Endothelial cell of umbilical vein (primary cell): Measurements from ENCODE around the gene ASAP2. TPM values are rescaled to one million over a fixed set of nuclear protein-coding genes. Genes with fewer than 3 reads are reported as not detected.

Experiments used
- BruUV-seq: library from RNA; stranded (reverse); fragments of 400-500 nt; replicated peaks from 2 replicates; lab custom pipeline; 2021; lab: Mats Ljungman, UMichigan
- CTCF ChIA-PET: fragments of 300-600, 350-600 bp; sonication (Branson Sonifier 250); formaldehyde crosslinking; loops from one replicate; lab custom pipeline; 2021; ENCODE audit warnings: antibody characterized with exemption, inconsistent platforms; lab: Charles Lee
- POLR2A ChIA-PET: fragments of 300-600, 350-600 bp; sonication (Branson Sonifier 250); formaldehyde crosslinking; loops from one replicate; lab custom pipeline; 2021; ENCODE audit warnings: antibody characterized with exemption, inconsistent platforms; lab: Charles Lee
- DNase-seq: peaks from one replicate; pipeline ENCODE4 v3.0.0-alpha.2; 2011; ENCODE audit warnings: low read depth, low spot score
- FAIRE-seq: peaks from 2 replicates; lab custom pipeline; 2011; peaks lifted over from hg19 to GRCh38; lab: Jason Lieb, UNC
- H2AFZ ChIP-seq: 2 replicates; pipeline ENCODE4 v1.6.0; 2012; ENCODE audit warnings: low read depth, low read length, control low read depth, inconsistent platforms
- H3K27ac ChIP-seq: 2 replicates; pipeline ENCODE4 v1.5.1; 2011; ENCODE audit warnings: low read depth, mild to moderate bottlenecking, control low read depth, low read length, moderate library complexity; ENCODE audit not compliant: insufficient read depth
- H3K27me3 ChIP-seq, 2 experiments: 2 replicates each; pipeline versions ENCODE4 v1.6.0 to v1.6.1; 2011; ENCODE audit warnings: low read length in 2 of 2, mixed read lengths in 1 of 2; ENCODE audit not compliant: control insufficient read depth in 2 of 2, insufficient read depth in 2 of 2
- H3K36me3 ChIP-seq, 2 experiments: 2 replicates in 1 of 2; 3 replicates in 1 of 2; pipeline ENCODE4 v1.5.1; 2011; ENCODE audit warnings: low read length in 2 of 2, mild to moderate bottlenecking in 1 of 2, moderate library complexity in 1 of 2; ENCODE audit not compliant: control insufficient read depth in 2 of 2, insufficient read depth in 2 of 2; ENCODE audit errors: extremely low read depth in 1 of 2
- H3K4me1 ChIP-seq: 3 replicates; pipeline ENCODE4 v1.5.1; 2011; ENCODE audit warnings: mild to moderate bottlenecking, low read length; ENCODE audit not compliant: control insufficient read depth, insufficient read depth; ENCODE audit errors: extremely low read depth
- H3K4me2 ChIP-seq: 2 replicates; pipeline ENCODE4 v1.6.1; 2011; ENCODE audit warnings: low read length, control low read depth, mixed read lengths; ENCODE audit not compliant: insufficient read depth
- H3K4me3 ChIP-seq, 3 experiments: fragments of 200-600 bp in 1 of 3; sonication (generic), shearing (Covaris generic) in 1 of 3; replicated peaks in 1 of 3; 2 replicates each; pipeline ENCODE4 v1.5.1; 2011 to 2016; ENCODE audit warnings: control low read depth in 3 of 3, low read length in 3 of 3, mild to moderate bottlenecking in 2 of 3, inconsistent platforms in 1 of 3, low read depth in 1 of 3, moderate library complexity in 1 of 3; ENCODE audit not compliant: insufficient read depth in 1 of 3
- H3K79me2 ChIP-seq: 2 replicates; pipeline ENCODE4 v1.6.0; 2012; ENCODE audit warnings: low read length, inconsistent platforms; ENCODE audit not compliant: control insufficient read depth, insufficient read depth
- H3K9ac ChIP-seq: replicated peaks from 2 replicates; pipeline ENCODE3; 2011; ENCODE audit warnings: low read length, control low read depth; ENCODE audit not compliant: insufficient read depth; ENCODE audit errors: extremely low read depth
- H3K9me1 ChIP-seq: replicated peaks from 3 replicates; pipeline ENCODE4 v1.6.0; 2011; ENCODE audit warnings: mild to moderate bottlenecking, low read length; ENCODE audit not compliant: control insufficient read depth, insufficient read depth; ENCODE audit errors: extremely low read depth
- H3K9me3 ChIP-seq: replicated peaks from 2 replicates; pipeline ENCODE4 v1.5.1; 2012; ENCODE audit warnings: low read length, inconsistent platforms; ENCODE audit not compliant: control insufficient read depth, insufficient read depth
- H4K20me1 ChIP-seq: replicated peaks from 2 replicates; pipeline ENCODE3; 2011; ENCODE audit warnings: mild to moderate bottlenecking, low read length; ENCODE audit not compliant: control insufficient read depth, insufficient read depth; ENCODE audit errors: extremely low read depth
- CTCF ChIP-seq, 2 donors: IDR thresholded peaks; 1 replicate in 1 of 2; 2 replicates in 1 of 2; pipeline ENCODE4 v1.5.1; 2011; ENCODE audit warnings: low read length in 2 of 2, mild to moderate bottlenecking in 2 of 2, moderate library complexity in 2 of 2, control low read depth in 1 of 2, inconsistent platforms in 1 of 2, low read depth in 1 of 2; ENCODE audit not compliant: insufficient read depth in 1 of 2; ENCODE audit errors: extremely low read depth in 1 of 2
- FOS ChIP-seq: IDR thresholded peaks from 2 replicates; pipeline ENCODE4 v1.6.1; 2011; ENCODE audit warnings: mild to moderate bottlenecking, low read length, moderate library complexity, borderline replicate concordance; ENCODE audit not compliant: insufficient read depth
- GATA2 ChIP-seq: IDR thresholded peaks from 2 replicates; pipeline ENCODE4 v1.7.0; 2011; ENCODE audit warnings: low read depth, mild to moderate bottlenecking, moderate library complexity, mixed read lengths, low read length; ENCODE audit not compliant: insufficient read length, insufficient read depth
- JUN ChIP-seq: IDR thresholded peaks from 2 replicates; pipeline ENCODE4 v1.6.1; 2011; ENCODE audit warnings: borderline replicate concordance, low read depth; ENCODE audit not compliant: insufficient read length, insufficient read depth
- MYC ChIP-seq: IDR thresholded peaks from one replicate; pipeline ENCODE4 v1.6.1; 2011; ENCODE audit warnings: mild to moderate bottlenecking, low read depth, low read length
- POLR2AphosphoS5 ChIP-seq: IDR thresholded peaks from 2 replicates; pipeline ENCODE4 v1.6.1; 2012; ENCODE audit warnings: low read depth, mild to moderate bottlenecking, control low read depth, low read length, moderate library complexity; ENCODE audit not compliant: insufficient read depth
- dilution Hi-C: fragments of 300-500 bp; cut with MboI; formaldehyde crosslinking; loops from one replicate; pipeline ENCODE4 v1.15.0; 2019; ENCODE audit warnings: low sequenced_read_pairs; ENCODE audit not compliant: extremely low pct_ligation_motif_present
- intact Hi-C: fragments of 100-400 bp; cut with micrococcal nuclease; formaldehyde crosslinking; loops from one replicate; pipeline ENCODE4 v1.10.0; 2022
- polyA plus RNA-seq, 4 experiments: library from polyadenylated mRNA; depleted of rRNA in 3 of 4; stranded (reverse) in 3 of 4; unstranded in 1 of 4; fragments of >200 nt; gene quantifications; 2 replicates each; pipeline versions ENCODE4 v1.2.1 to v1.2.3, GENCODE V29; 2011 to 2012; ENCODE audit warnings: missing spikeins in 1 of 4
- total RNA-seq: library from RNA; stranded (reverse); gene quantifications from 2 replicates; pipeline ENCODE4 v1.2.3, GENCODE V29; 2021
- TF ChIP-seq, protein P1 (sequence below): IDR thresholded peaks from 2 replicates; pipeline ENCODE4 v1.6.1; 2011; ENCODE audit not compliant: insufficient read depth, insufficient read length

The ASAP2 gene
- total and polyA plus RNA-seq, 2 donors (not counting 3 experiments of a cell fraction or from before 2014, with no cell fraction given), result 31.1 to 79.2 TPM

GRCh38 chr2:9315280-9315847 is 108.8 kb downstream of the ASAP2 start:
- Histone ChIP-seq H3K9ac (no peak overlapping the region), H4K20me1 (no peaks in the 10 kb centered on the region), H3K9me1 (no peaks in the 10 kb centered on the region), H3K27ac (no peak overlapping the region), H3K27me3 (no peaks in the 10 kb centered on the region), H2AFZ (no peak overlapping the region), H3K79me2 (peaks cover 50% of the 10 kb centered on the region), H3K4me3 (no peak overlapping the region), H3K36me3 (peaks cover 0 to 5% of the 10 kb centered on the region in 2 experiments), H3K4me1 (peaks cover 14% of the 10 kb centered on the region), H3K4me2 (no peak overlapping the region), H3K9me3 (no peaks in the 10 kb centered on the region)
- POLR2A ChIA-PET, result no interaction called here
- no peak for DNase-seq
- intact Hi-C loops (no loop called here), dilution Hi-C loops (no loop called here)
- TF ChIP-seq CTCF (IDR thresholded peaks at IDR 0.05; ENCODE audit: extremely low read depth in 1 of 2, insufficient read depth in 1 of 2, low read depth in 1 of 2, low read length in 2 of 2), result no peak
- TF ChIP-seq, protein P1, sequence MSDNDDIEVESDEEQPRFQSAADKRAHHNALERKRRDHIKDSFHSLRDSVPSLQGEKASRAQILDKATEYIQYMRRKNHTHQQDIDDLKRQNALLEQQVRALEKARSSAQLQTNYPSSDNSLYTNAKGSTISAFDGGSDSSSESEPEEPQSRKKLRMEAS, result no peak
- TF ChIP-seq MYC, result no peak
- TF ChIP-seq JUN, result no peak
- TF ChIP-seq FOS, result no peak
- no peak for TF ChIP-seq GATA2
- no peak for TF ChIP-seq POLR2AphosphoS5
- FAIRE-seq, result no peak
- CTCF ChIA-PET, result interaction anchor here (1.0 to 1.1 kb wide), 2 partner anchors 18 to 72 kb away, joined by 3 read pairs; no protein-coding TSS in a partner anchor
- BruUV-seq, result no TSS peak
